Islet precursor cell (in vitro differentiated cells): Measurements from ENCODE around the gene RNF41.

ENCODE experiments used
- DNase-seq: peaks from one replicate; pipeline ENCODE4 v3.0.0-alpha.2; 2018

Gene RNF41

GRCh38 chr12:56206452-56207166 lies 15.1 kb downstream of the RNF41 start:
- peak; percentile 89 for DNase-seq

- no peak for DNase-seq
Observed at GRCh38 chr12:56205445-56205844, 16.3 kb downstream of the RNF41 start.

GRCh38 chr12:56204275-56204674 lies 17.4 kb downstream of the RNF41 start:
- no peak for DNase-seq

GRCh38 chr12:56202838-56203237 lies 18.9 kb downstream of the RNF41 start:
- no peak for DNase-seq

GRCh38 chr12:56202366-56202765 lies 19.4 kb downstream of the RNF41 start:
- DNase-seq, result no peak

GRCh38 chr12:56198836-56199235 lies 22.9 kb downstream of the RNF41 start:
- no peak for DNase-seq

- DNase-seq, result no peak
Observed at GRCh38 chr12:56197921-56198635, 23.6 kb downstream of the RNF41 start.

GRCh38 chr12:56196818-56197550 lies 24.7 kb downstream of the RNF41 start:
- peak; percentile 85 for DNase-seq

- peak; percentile 83 for DNase-seq
Observed at GRCh38 chr12:56193025-56193578, 28.6 kb downstream of the RNF41 start.

GRCh38 chr12:56192582-56192981 lies 29.1 kb downstream of the RNF41 start:
- no peak for DNase-seq

- DNase-seq, result no peak
Observed at GRCh38 chr12:56190695-56191155, 31.0 kb downstream of the RNF41 start.

- DNase-seq, result peak; percentile 96
Observed at GRCh38 chr12:56189918-56190694, 31.6 kb downstream of the RNF41 start.

- DNase-seq, result peak; percentile 98
Observed at GRCh38 chr12:56189099-56189917, 32.4 kb downstream of the RNF41 start, which contains the start of gene SMARCC2. Gene SMARCC2 (minus strand): TSS chr12:56189483. CDS start chr12:56189461, 22 bp downstream.

- no peak for DNase-seq
Observed at GRCh38 chr12:56188778-56189098, 33.0 kb downstream of the RNF41 start.

- DNase-seq, result peak; percentile 69
Observed at GRCh38 chr12:56188131-56188777, 33.5 kb downstream of the RNF41 start.

- no peak for DNase-seq
Observed at GRCh38 chr12:56186957-56187356, 34.8 kb downstream of the RNF41 start.

GRCh38 chr12:56178347-56178746 lies 43.4 kb downstream of the RNF41 start:
- no peak for DNase-seq

GRCh38 chr12:56172839-56173238 lies 48.9 kb downstream of the RNF41 start:
- DNase-seq, result no peak

GRCh38 chr12:56169229-56169759 lies 52.4 kb downstream of the RNF41 start:
- DNase-seq, result no peak

GRCh38 chr12:56165369-56165768 lies 56.4 kb downstream of the RNF41 start:
- no peak for DNase-seq

GRCh38 chr12:56164345-56164729 lies 57.4 kb downstream of the RNF41 start:
- DNase-seq, result no peak
